ENCODE data around the gene LY6G5C. TPM values are rescaled to one million over a fixed set of nuclear protein-coding genes. Genes with fewer than 3 reads are reported as not detected.

Gene LY6G5C
- total and polyA plus RNA-seq, 2 donors (not counting 1 experiment from before 2014, with no cell fraction given) = 0.76 to 3.4 TPM

- ChIA-PET CTCF (interaction anchor here (0.7 to 3.3 kb wide), 3 partner anchors 10 to 54 kb away, joined by 3 to 10 read pairs (median 4); no protein-coding TSS in a partner anchor), POLR2A (interaction anchor here (0.6 to 0.7 kb wide), 2 partner anchors 21 to 63 kb away, joined by 3 to 7 read pairs; partner anchors contain the start of gene BAG6)
- H3K27me3 Mint-ChIP-seq = peaks cover 3% of the 10 kb centered on the region
- H4K20me1 ChIP-seq (ENCODE audit: control insufficient read depth, insufficient read depth, low read length, poor library complexity, severe bottlenecking) = no peaks in the 10 kb centered on the region
- DNase-seq (no peak), ATAC-seq (ENCODE audit: low read depth) (no peak)
- H3K4me3 Mint-ChIP-seq = no peak within 1 kb of the TSS
- H3K4me3 ChIP-seq (ENCODE audit: control extremely low read depth in 1 of 5, extremely low read depth in 1 of 5, insufficient read depth in 1 of 5, low read depth in 2 of 5, low read length in 4 of 5) = no peak within 1 kb of the TSS
- intact Hi-C loops (cut with micrococcal nuclease) = no loop called here
- H2AFZ ChIP-seq (ENCODE audit: insufficient read depth, low read depth, low read length, poor library complexity, severe bottlenecking) = no peak within 1 kb of the TSS
- TF ChIP-seq CTCF (IDR thresholded peaks at IDR 0.05) (no peak), EZH2 (IDR thresholded peaks at IDR 0.05; ENCODE audit: borderline replicate concordance, insufficient read depth, low read depth, low read length, poor library complexity, severe bottlenecking) (no peak)
- 88% methylated on average over 12 of the region's 16 CpGs for WGBS (ENCODE audit: insufficient coverage)
- H3K36me3 ChIP-seq (replicated peaks in 1 of 2; ENCODE audit: control extremely low read depth in 1 of 2, control insufficient read depth in 1 of 2, extremely low read depth in 1 of 2, insufficient read depth in 2 of 2, low read length in 1 of 2) = no peaks in the 10 kb centered on the region
- no peaks in the 10 kb centered on the region for H3K27me3 ChIP-seq (replicated peaks in 1 of 4; ENCODE audit: control extremely low read depth in 1 of 4, control insufficient read depth in 3 of 4, insufficient read depth in 4 of 4, low read length in 3 of 4)
- H3K9me3 Mint-ChIP-seq (ENCODE audit: insufficient read depth) = no peaks in the 10 kb centered on the region
- H3K27ac Mint-ChIP-seq = no peak within 1 kb of the TSS
- no peak within 1 kb of the TSS for H3K9ac ChIP-seq (ENCODE audit: low read length)
- peaks cover 10 to 16% of the 10 kb centered on the region in 2 donors for H3K4me1 ChIP-seq (ENCODE audit: control insufficient read depth in 2 of 2, insufficient read depth in 2 of 2, low read length in 2 of 2)
- no peak within 1 kb of the TSS for H3K4me2 ChIP-seq (replicated peaks; ENCODE audit: low read depth, low read length, poor library complexity, severe bottlenecking)
- no peaks in the 10 kb centered on the region for H3K79me2 ChIP-seq (ENCODE audit: control insufficient read depth, insufficient read depth, low read length)
- no peaks in the 10 kb centered on the region for H3K9me3 ChIP-seq (ENCODE audit: control extremely low read depth in 1 of 3, control insufficient read depth in 2 of 3, insufficient read depth in 1 of 3, low read length in 2 of 3)
- peaks cover 14% of the 10 kb centered on the region for H3K4me1 Mint-ChIP-seq
- no peak within 1 kb of the TSS for H3K27ac ChIP-seq (ENCODE audit: low read length in 2 of 2)
Observed at GRCh38 chr6:31715022-31715958, 34.4 kb upstream of the LY6G5C start, which contains the start of gene LY6G6D. LY6G6D (plus strand) TSS chr6:31715348; CDS start chr6:31715356, 8 bp downstream.

All from B cell (primary cell).